CD4-positive, alpha-beta T cell treated with Interferon gamma for 1 hour (primary cell): Measurements from ENCODE around the gene FSTL4.

Experiments
- DNase-seq: peaks from one replicate; pipeline ENCODE4 v3.0.0-alpha.2; 2020

The FSTL4 gene

DNA sequence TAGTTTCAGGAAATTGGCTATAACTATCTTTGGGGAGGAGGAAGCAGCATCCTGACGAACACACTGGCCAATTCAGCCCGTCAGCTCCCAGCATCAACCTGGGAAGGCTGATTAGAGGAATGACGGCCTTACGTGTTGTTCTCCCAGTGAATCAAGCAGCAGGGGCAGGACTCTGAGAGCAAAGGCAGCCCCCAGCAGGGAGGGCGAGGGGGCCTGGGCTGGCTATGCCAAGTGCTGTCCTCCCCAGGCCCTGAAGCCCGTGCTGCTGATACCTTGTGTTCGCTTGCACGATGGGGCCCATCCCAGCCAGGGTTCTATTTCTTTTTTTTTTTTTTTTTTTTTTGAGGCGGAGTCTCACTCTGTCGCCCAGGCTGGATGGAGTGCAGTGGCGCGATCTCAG is 254.1 kb downstream of the FSTL4 start:
- DNase-seq = no peak

DNA sequence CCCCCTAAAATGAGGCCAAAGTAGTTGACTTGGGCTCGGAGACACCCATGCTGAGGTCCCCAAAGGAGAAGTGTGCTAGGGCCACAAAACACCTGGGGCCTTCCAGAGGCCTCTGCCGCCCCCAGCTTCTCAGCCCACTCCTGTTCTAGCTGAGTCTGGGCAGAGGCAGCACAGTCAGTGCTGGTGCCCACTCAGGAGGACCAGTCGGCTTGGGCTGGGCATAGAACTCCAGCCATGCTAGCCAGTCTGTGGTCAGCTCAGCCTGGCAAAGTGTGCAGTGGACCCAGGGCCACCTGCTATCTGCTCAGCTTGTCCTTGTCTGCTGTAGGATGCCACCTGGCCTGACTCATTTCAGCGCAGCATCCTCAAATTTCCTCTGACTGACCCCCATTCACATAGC is 254.6 kb downstream of the FSTL4 start:
- no peak for DNase-seq

DNA sequence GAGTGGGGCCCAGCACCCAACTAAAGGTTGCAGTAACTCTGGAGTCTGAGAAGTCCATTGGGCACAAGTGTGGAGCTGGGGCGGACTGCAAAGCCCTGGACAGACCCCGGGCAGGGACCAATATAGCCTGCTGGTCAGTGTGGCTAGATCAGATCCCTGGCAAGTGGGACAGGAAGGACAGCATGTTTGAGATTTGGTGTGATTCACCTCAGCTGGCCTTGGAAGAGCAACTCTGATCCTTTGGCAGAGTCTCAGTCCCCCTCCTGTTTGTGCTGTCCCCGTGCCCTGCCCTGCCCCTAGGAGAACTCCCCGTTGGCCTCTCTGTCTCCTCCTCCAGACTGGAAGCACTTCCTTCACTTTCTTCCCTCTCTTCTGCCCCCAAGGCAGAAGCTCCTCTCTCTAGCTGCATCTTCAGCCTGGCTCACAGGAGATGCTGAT is 255.3 kb downstream of the FSTL4 start:
- no peak for DNase-seq

DNA sequence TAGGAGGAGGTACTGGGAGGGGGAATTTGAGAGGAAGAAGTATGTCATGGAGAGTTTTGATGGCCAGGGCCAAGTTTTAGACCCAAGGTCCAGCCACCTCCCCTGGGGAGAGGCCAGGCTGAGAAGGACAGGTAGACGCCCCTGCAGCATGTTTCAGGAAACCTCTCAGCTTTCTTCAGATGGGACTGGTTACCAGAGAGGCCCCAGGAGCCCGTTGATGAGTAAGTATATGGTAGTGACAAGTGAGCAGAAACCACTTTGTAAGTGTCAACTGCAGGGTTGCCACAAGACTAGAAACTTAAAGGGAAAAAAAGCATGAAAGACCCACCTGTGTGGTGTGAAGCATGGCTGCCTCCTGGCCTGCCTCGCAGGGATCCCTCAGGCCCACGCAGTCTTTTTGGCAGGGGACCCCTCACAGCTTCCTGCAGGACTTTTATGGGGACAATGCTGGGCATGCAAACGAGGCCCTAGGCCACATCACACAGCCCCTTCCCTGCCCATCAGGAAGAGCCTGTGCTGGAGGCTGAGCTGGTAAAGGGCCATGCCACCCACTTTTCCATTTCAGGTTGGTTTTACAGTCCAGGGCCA is 255.9 kb downstream of the FSTL4 start:
- DNase-seq = no peak

DNA sequence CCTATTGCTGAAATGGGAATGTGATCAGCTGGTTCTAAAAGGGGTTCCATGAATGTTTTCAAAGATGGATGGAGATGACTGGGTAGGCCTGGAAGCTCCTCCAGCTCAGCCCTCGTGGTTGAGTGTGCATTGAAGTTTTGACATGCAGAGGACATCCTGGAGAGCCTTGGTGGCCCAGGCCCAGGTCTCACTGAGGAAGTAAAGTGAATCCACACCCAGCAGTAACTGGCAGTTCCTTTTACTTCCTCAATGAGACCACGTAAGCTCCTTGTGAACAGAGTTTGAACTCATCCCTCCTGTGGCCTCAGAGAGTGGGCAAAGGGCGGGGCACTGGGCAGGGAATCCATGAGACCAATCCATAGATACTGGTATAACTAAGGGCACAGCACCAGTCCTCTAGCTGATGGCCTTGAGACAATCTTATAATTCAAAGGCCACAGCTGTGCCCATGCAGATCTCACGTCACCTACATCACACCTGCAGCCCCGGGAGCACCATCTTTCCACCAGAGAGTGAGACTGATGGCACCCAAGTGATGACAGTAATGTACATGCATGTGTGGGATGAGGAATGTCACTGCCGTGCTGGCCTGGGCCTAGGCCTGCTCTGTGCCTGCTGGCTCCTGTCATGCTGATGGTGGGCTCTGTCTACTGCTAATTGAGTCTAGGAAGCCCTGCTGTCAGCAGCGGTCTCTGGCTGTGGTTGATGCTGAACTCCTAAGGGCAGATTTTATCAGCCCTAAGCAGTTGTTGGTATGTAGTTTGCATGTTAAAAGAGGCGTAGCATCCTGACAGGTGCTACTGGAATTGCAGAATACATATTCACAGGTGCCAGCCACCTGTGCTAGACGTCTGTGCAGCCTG is 257.8 kb downstream of the FSTL4 start:
- DNase-seq = no peak

DNA sequence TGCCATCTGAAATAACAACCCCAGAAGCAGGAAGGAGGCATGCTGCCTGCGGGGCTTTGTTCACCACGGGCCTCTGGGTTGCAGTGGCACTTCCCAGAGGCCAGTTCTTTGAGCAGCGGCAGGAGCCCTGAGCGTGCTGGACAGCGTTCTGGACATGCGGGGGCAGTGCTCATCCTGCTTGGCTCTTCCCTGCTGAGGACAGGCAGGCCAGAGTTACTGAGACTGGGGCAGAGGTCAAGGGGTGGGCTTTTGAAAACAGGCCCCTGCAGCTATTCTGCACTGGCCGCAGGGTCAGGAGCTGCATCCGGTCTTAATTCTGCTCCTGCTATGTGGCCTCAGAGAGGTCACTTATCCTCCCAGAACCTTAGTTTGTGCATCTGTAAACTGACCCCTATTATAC is 258.6 kb downstream of the FSTL4 start:
- no peak for DNase-seq

DNA sequence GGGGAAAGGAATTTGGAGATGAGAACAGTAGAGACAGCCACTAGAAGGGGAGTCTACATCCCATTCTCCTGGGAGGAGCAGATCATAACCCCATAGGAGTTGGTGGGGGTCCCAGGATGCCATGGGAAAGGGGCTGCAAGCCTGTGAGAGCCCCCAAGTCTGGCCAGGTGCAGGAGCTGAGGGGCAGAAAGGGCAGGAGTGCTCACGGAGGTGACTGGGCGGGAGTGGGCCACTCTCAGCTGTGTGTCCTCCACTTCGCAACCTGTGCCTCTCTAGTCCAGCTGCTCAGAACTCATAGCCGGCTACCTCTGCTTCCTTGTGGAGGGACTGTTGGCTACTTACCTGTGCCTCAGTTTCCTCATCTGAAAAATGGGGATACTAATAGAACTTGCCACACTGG is 263.9 kb downstream of the FSTL4 start:
- DNase-seq = no peak

DNA sequence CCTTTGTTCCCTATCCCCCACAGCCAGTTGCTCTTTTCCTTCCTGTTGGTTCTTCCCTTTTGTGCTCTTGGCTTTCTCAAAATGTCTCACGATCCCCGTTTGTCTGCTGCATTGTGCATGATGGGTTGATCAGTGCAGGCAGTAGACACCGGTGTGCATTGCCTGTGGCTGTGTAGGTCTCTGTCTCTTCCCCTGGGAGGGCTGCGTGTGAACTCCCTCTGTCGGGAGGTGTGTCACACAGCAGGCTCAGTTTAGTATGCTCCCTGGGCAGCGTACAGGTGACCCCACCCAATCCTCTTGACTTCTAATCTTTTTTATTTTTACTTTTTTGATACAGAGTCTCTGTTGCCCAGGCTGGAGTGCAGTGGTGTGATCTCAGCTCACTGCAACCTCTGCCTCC is 265.3 kb downstream of the FSTL4 start:
- DNase-seq = no peak

DNA sequence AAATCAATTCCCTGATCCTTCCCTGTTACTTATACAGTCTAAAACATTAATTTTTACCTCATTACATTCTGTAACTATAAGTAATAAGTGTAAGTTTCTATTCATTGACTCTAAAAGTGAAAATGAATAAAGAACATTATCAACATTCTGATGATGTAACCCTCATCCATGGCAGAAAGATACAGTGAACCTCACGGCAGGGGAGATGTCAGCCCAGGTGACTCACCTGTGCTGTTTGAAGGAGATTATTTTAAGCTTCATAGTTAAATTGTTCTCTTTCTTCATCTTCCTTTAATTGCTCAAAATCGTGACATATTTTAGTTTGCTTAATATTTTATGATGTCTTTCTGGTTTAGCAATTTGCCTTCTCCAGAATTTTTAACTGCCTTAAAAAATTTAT is 268.1 kb downstream of the FSTL4 start:
- DNase-seq = no peak

DNA sequence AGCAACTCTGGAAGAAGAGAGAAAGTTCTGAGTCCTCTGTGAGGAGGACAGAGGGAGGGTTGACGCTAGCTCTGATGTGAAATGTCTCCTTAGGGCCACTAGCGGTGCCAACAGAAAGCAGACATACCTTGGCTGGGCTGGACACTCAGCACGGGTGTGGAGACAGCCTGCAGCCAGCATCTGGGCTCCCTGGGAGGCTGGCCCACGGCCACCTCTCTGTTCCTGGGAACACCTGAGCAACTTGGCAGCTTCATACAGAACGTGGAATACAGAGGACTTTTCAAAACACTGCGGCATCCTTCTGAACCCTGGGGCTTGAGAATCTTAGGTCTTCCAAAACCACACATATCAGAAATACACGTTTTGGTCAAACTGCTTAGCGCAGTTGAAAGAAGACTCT is 269.1 kb downstream of the FSTL4 start:
- DNase-seq = no peak

DNA sequence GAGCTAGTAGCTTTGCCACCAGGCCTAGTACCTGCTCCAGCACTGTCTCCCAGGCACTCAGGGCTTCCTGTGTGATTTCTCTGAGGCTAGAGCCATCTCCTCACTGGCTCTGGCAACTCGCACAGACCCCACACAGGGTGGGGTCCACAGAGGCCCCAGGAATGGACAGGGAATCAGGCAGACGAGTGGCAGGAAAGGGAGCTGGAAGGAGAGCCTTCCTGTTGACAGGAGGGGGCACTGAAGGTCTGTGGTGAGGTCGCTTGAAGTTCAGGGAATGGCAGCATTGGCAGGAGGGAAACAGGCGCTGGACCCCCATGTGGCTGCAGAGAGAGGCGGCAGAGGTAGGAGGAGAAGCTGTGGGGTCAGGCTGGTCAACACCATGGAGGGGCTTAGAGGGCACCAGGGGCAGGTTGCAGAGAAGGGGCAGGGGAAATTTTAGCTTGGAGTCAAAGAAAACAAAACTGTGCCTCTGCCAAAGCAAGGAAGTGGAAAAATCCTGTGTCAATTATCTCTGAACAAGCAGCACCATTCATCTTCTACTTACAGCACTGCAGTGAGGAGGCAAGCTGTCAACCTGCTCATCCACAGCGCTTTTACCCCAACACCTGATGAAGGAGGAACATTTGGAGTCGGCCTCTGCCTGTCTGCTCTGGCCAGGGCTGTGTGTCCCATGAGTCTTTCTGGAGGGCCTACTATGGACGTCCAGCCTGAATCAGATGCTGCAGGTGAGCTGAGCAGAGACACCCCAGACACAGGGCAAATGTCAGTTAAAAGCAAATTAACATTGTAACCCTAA is 270.2 kb downstream of the FSTL4 start:
- DNase-seq = no peak

DNA sequence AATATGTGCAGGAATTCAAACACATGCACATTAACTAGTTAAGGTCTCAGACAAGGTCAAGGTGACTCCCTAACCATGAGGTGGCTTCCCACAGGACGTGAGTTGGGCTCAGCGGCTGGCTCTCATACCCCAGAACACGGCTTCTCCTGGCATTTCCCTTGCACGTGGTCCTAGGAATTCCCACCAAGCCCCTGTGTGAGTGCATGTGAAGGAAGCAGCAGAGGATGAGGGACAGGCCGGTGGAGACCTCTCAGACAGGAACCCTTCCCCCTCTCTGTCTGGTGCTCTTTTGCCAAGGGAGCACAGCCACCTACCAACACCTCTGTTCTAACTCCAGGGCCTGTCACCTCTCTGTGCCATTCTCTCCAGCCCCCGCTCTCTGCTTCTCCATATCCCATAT is 271.0 kb downstream of the FSTL4 start:
- no peak for DNase-seq

DNA sequence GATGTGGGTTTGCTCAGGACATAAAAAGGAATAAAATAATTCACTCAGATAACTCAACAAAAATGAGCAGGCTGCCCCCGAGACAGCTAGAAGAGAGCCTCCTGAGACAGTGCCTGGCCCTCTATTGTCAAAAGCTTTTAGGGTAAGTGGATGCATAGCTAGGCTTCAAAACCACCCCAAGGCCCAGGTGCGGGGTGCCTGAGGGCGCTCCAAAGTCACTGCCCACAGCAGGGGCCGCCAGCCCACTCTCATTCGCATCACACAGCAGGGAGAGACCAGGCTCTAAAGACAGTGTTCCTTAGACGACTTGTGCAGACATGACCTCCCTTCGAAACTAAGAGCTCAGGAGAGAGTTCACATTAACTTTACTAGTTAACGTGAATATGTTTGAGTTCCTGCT is 271.5 kb downstream of the FSTL4 start:
- DNase-seq = no peak

DNA sequence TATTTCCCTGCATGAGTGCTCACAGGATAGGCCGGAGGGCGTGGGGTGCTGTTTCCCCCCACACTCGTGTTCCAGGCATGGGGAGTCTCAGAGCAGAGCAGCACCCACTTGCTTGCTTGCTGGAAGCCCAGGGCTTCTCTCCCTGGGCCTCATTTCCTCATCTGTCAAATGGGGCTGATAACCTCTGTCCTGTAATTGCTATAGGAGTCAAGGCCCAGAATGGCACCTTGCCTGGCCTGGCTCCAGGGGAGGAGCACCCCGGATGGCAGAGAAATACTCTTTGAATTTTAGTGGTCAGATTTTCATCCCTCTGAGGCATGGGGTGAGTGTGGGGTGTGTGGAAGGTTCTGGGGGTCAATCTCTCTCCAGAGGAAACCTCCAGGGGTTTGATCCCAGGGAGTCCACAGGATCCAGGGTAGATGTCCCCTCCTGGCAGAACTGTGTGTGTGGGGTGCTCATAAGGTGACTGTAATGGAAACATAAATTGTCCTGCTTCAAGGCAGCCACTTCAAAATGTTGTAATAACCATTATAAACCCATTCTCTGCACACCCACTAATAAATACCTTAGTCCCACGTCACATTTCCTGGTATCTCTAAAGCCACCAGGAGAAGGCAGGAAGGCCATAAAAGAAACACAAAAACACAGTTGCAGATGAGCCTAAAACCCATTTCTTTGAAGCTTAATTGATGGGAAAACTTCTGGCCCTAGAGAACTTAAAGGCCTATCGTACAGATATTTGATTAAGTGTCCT is 272.2 kb downstream of the FSTL4 start:
- DNase-seq = no peak

DNA sequence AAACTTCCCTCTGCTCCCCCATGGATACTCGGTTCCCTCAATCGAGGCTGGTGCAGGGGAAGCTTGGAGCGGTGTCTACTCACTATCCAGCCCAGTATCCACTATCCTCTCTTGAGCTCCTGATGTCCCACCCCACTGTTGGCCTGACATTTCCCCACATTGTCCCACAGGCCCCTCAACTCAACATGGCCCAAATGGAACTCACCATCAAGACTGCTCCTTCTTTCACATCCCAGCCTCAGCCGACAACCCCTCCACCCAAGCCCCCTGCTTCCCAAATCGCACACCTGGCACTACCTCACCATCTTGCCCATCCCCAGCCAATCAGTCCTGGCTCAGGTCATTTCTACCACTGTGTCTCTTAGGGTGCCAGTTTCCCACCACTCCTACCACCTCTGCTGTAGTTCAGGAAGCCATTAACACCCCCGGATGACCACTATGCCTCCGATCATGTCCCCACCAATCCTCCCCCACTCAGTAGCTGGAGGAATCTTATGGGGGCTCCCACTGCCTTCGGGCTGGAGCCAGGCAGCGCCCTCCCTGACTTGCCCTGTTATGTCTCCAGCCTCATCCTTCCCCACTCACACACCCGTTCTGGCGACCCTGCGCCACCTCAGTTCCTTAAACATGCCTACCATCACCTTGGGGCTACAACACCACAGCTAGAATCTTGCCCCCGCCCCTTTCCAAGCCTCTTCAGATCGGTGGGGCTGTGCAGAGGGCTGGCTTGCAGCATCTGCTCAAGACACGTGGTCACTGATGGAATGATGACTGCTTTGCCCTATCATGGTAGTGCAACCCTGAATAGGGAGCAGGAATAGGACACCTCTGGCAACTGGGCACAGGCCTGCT is 273.6 kb downstream of the FSTL4 start:
- DNase-seq = no peak

DNA sequence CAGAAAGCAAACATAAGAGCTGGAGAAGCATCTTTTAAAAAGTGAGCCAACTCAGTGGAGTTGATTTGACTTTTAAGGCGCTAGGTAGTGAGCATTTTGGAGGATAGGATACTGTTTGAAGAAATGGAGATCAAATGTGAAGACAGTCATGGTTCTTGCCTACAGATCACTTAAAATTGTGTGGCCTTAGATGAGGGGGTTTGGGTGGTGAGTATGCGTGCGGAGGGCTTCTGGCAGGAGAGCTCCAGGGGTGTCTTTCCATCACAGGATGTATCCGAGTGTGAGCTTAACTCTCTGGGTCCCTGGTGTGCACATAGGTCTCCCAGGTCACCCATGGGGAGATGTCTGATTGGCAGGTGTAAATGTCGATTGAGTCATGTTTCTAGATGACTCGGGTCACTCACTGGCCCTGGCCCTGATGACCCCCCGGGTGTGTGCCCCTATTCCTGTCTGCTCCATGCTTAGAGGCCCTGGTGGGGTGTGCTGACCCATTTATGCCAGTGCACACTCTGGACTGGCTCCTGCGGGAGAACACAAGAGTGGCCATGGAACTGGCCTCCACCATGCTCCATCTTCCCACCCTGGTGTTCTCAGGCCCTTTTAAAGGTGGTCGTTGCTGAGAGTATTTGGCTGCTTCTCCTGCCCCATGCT is 274.4 kb downstream of the FSTL4 start:
- no peak for DNase-seq

DNA sequence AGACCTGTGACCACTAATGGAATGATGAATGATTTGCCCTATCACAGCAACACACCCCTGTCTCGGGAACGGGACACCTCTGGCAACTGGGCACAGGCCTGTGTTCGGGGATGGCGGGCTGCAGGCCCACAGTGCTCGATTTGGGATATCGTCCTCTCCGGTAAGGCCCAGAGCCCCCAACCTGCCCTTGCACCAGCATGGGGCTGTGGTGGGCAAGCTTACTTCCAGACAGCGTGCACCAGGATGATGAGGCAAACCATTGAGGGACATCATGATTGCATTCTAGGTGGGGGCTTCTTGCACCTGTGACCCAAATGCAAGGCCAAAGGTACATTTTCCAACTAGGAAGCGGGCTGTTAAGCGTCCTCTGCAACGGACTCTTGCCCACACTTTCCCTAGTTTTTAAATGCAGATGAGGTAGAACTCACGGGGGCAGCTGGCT is 275.4 kb downstream of the FSTL4 start:
- no peak for DNase-seq

DNA sequence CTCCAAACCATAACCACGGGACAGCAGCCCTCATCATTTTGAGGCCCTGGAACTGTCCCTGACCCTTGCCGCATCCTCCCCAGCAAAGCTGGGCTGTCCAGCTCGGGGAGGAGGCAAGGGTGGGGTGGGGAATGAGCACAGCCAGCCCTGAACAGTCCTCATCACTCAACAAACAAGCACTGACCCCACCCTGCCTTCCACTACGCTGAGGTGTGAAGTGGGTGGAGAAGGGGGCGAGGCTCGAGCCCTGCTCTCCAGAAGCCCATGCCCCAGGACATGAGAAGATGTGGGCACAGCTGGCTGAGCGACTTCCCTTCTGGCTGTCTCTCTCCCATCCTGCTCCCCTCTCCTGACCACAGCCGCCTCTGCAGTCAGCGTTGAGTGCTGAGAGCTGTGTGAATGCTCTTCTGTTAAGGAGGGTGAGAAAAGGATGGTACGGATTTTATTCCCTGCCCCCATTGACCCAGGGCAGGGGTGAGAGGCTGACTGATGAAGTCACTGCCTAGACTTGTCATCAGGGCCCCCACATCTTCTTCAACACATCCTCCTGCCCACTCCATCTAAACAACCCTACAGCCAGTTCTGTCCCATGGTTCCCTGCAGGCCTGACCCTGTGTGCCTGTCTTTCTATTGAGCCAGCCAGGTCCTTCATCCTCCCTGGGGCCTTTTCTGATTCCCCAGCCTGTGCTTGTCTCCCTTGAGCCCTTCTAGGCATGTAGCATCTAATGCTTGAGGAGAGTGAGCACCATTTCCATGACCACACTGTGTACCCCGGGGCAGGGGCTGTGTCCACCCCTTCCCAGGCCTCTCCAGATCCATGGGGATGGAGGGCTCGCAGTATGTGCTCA is 276.0 kb downstream of the FSTL4 start:
- no peak for DNase-seq

DNA sequence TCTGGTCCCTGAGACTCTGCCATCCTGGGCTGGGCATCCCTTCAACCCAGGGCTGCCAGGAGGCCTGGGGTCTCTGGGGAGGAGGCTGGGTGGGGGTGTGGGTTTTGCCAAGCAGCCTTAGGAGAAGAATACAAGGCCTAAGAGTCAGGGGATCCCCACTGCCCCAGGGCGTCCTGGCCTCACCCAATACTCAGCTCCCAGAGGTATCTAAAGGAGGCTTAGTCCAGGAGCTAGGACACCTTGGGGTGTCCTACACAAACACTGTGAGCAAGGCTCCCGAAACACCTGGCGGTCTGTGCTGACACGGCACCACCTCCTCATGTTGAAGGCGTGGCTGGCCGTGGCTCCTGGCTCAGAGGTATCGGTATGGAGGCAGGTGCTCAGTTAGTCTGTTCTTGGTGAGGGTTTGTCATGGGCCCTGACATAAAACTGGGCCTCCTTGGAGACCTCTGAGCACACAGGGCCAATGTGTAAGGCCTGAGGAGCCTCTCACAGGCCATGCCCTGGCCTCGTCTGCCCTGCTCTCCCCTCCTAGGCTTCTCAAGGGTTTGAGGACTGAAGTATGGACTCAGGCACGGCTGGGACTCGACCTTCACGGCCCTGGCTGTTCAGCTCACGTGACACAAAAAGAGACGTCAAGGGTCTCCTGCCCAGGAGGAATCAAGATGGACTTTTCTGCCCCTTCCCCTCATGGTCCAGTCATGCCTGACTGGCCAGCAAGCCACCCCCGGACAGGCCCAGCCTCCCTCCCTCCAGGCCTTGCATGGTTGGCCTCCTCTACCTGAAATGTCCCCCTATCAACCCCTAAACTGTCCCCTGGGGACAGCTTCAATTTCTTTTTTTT is 277.3 kb downstream of the FSTL4 start:
- no peak for DNase-seq
